Kidney (tissue), 14 donors: ENCODE data around the gene ISLR. TPM values are rescaled to one million over a fixed set of nuclear protein-coding genes. Genes with fewer than 3 reads are reported as not detected.

ENCODE experiments used
- DNase-seq, 5 donors: peaks; one replicate each; pipeline ENCODE4 v3.0.0-alpha.2; 2013 to 2020
- FAIRE-seq: peaks from 2 replicates; lab custom pipeline; 2012; peaks lifted over from hg19 to GRCh38; lab: Jason Lieb, UNC
- H3K27ac ChIP-seq, 2 donors: one replicate each; pipeline ENCODE4 v1.7.0; 2013; ENCODE audit warnings: low read depth in 2 of 2, low read length in 2 of 2, inconsistent platforms in 1 of 2
- H3K27me3 ChIP-seq: one replicate; pipeline ENCODE4 v1.7.1; 2013; ENCODE audit warnings: low read length, inconsistent platforms; ENCODE audit not compliant: control insufficient read depth, insufficient read depth
- H3K36me3 ChIP-seq, 3 donors: one replicate each; pipeline versions ENCODE4 v1.7.0 to v1.7.1; 2013; ENCODE audit warnings: low read length in 3 of 3, control low read depth in 1 of 3, inconsistent platforms in 1 of 3; ENCODE audit not compliant: insufficient read depth in 3 of 3, control insufficient read depth in 2 of 3
- H3K4me1 ChIP-seq, 3 donors: one replicate each; pipeline versions ENCODE4 v1.7.0 to v1.7.1; 2013; ENCODE audit warnings: low read length in 3 of 3, inconsistent platforms in 1 of 3, low read depth in 1 of 3; ENCODE audit not compliant: control insufficient read depth in 2 of 3, insufficient read depth in 2 of 3
- H3K4me3 ChIP-seq, 3 donors: one replicate each; pipeline versions ENCODE4 v1.7.0 to v1.8.1; 2013; ENCODE audit warnings: low read length in 3 of 3, control low read depth in 1 of 3, inconsistent platforms in 1 of 3
- H3K9ac ChIP-seq, 3 donors: one replicate each; pipeline versions ENCODE4 v1.7.0 to v1.7.1; 2013; ENCODE audit warnings: low read length in 3 of 3, control low read depth in 1 of 3, inconsistent platforms in 1 of 3
- H3K9me3 ChIP-seq, 3 donors: one replicate each; pipeline versions ENCODE4 v1.7.0 to v1.7.1; 2013; ENCODE audit warnings: low read length in 3 of 3, control low read depth in 1 of 3, inconsistent platforms in 1 of 3; ENCODE audit not compliant: control insufficient read depth in 2 of 3, insufficient read depth in 1 of 3
- CTCF ChIP-seq: IDR thresholded peaks from 3 replicates; pipeline ENCODE4 v1.5.1; 2012; ENCODE audit warnings: mild to moderate bottlenecking, moderate library complexity, borderline replicate concordance; ENCODE audit not compliant: insufficient read depth; ENCODE audit errors: extremely low read depth
- intact Hi-C: fragments of 100-400 bp; cut with DNase I; formaldehyde crosslinking; loops from one replicate; pipeline ENCODE4 v1.11.1; 2022
- polyA plus RNA-seq: library from polyadenylated mRNA; stranded (reverse); fragments of 350-450 nt; fragmentation: Illumina TruSeq; extraction: RNeasy Lipid Tissue Mini Kit (QIAGEN cat#74804); gene quantifications from one replicate; pipeline ENCODE4 v1.2.3, GENCODE V29; 2014; ENCODE audit warnings: low read depth, low replicate concordance; ENCODE audit not compliant: insufficient read depth
- total RNA-seq: library from RNA; stranded (reverse); fragmentation: NEBNext Ultra II Directional; extraction: Animal tissue kit (Norgen Biotek cat#: 25700); gene quantifications from one replicate; pipeline ENCODE4 v1.2.1, GENCODE V29; 2021
- donor health status: control.
- donor health status: control.
- donor health status: control.
- donor health status: control.
- donor health status: control.
- donor health status: DM: yes; HTN: yes; CAD: no.
- donor health status: Normal renal cell carcinoma (clear cell type).

Gene ISLR
- total and polyA plus RNA-seq, 2 donors from 2014 or later = 18.8 to 30.2 TPM

DNA sequence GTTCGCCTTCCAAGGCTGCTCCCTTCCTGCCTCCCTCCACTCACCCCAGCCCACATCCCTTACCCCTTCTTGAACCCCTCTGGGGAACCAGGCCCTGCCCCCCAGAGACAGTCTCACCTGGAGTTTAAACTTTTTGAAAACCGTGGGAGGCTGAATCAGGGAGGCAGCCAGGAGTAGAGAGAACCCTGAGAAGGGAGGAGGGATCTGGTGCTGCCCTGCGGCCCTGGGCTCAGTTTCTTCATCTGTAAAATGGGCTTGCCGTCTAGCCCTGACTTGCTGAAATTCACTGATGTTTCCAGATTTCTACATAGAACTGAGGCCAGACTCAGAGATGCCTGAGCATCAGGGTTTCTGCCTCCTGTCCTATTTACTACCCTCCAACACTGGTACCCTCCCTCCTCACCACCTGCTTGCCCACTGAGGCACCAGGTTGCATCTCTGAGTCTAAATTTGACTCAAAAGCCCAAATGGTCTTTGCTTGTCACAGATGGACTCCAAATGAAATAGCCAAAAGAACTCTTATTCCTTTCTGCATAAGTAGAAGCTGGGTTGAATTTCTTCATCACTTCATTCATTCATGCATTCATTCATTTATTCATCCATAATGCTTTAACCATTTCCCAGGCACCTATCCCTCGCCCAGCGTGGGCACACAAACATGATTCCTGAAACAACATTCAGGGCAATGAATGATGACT lies 41.0 kb downstream of the ISLR start:
- intact Hi-C loops = no loop called here
- TF ChIP-seq CTCF = no peak

DNA sequence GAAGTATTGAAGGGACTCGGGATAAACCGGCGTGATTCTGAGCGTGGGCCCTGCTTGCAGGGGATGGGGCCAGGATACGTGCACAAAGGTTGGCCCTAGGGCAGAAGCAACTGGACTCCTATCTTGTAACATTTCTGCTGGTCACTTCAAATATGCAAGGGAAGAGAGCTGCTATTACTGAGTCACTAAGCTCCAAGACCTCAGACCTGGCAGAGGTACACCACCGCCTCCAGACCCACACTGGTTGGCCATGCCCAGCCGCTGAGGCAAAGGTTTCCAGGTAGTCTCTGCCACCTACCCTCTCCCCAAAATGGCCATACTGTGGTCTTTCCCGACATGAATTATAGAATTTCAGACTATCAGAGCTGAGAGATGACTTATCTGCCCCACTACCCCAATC lies 42.4 kb downstream of the ISLR start:
- no peak overlapping the region for H3K4me3 ChIP-seq
- no peaks in the 10 kb centered on the region for H3K27me3 ChIP-seq
- no peaks in the 10 kb centered on the region for H3K36me3 ChIP-seq
- intact Hi-C loops = no loop called here
- H3K4me1 ChIP-seq = peaks cover 0 to 2% (median 0%) of the 10 kb centered on the region in 3 donors
- no peak overlapping the region for H3K27ac ChIP-seq
- H3K9ac ChIP-seq = no peak overlapping the region
- DNase-seq (no peak), FAIRE-seq (no peak)
- H3K9me3 ChIP-seq = no peaks in the 10 kb centered on the region
- no peak for TF ChIP-seq CTCF

More for the DNA sequence above, 41.0 kb downstream of the ISLR start:
- H3K9me3 ChIP-seq = no peaks in the 10 kb centered on the region
- no peak overlapping the region for H3K9ac ChIP-seq
- no peak for FAIRE-seq
- no peak overlapping the region for H3K27ac ChIP-seq
- H3K4me3 ChIP-seq = no peak overlapping the region
- peaks cover 0 to 4% (median 0%) of the 10 kb centered on the region in 3 donors for H3K4me1 ChIP-seq
- DNase-seq = no peak
- no peaks in the 10 kb centered on the region for H3K36me3 ChIP-seq
- no peaks in the 10 kb centered on the region for H3K27me3 ChIP-seq

DNA sequence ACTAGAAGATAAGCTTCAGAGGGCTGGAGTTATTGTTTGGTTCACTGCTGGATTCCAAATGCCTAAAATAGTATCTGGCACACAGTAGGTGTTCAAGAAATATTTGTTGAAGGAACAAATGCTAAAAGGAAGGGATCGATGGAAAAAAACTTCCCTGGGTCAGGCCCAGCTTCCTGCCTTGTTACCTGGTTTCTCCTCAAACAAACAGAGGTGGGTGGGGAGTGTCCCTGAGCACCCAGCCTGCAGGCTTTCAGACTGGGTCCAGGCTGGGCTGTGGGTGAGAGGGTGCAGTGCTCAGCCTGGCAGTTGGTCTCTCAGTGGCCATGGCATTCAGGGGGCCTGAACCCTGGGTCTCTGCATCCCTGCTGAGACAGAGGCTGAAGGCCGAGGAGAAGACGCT lies 43.4 kb downstream of the ISLR start:
- H3K9me3 ChIP-seq = no peaks in the 10 kb centered on the region
- FAIRE-seq (no peak), DNase-seq (no peak)
- no peak overlapping the region for H3K27ac ChIP-seq
- no peak overlapping the region for H3K4me3 ChIP-seq
- intact Hi-C loops = no loop called here
- H3K36me3 ChIP-seq = no peaks in the 10 kb centered on the region
- no peaks in the 10 kb centered on the region for H3K27me3 ChIP-seq
- H3K9ac ChIP-seq = no peak overlapping the region
- TF ChIP-seq CTCF = no peak
- peaks cover 0 to 2% (median 0%) of the 10 kb centered on the region in 3 donors for H3K4me1 ChIP-seq
